RPMI7951 (cell line): ENCODE data around the gene ATP11A. TPM values are rescaled to one million over a fixed set of nuclear protein-coding genes. Genes with fewer than 3 reads are reported as not detected.
"Not testable (repeated sequence)": the region's sequence is repeated elsewhere in the genome, so short reads cannot be mapped to it uniquely, and the experiment has no call there.

Experiments
- DNase-seq: peaks from one replicate; pipeline ENCODE4 v3.0.0-alpha.2; 2012; ENCODE audit warnings: low read depth
- total RNA-seq: library from RNA; depleted of rRNA; stranded (reverse); fragments of >200 nt; shearing (Covaris generic); gene quantifications from 2 replicates; pipeline ENCODE4 v1.2.3, GENCODE V29; 2014

The ATP11A gene
- total RNA-seq, 1 experiment from 2014 or later, result 2.2 TPM

- no peak for DNase-seq
These were observed 105.4 kb downstream of the ATP11A start for GRCh38 chr13:112795277-112795676.

GRCh38 chr13:112796190-112796915, 106.5 kb downstream of the ATP11A start:
- no peak for DNase-seq

- DNase-seq, result no peak
These were observed 109.6 kb downstream of the ATP11A start for GRCh38 chr13:112799394-112799793.

DNA sequence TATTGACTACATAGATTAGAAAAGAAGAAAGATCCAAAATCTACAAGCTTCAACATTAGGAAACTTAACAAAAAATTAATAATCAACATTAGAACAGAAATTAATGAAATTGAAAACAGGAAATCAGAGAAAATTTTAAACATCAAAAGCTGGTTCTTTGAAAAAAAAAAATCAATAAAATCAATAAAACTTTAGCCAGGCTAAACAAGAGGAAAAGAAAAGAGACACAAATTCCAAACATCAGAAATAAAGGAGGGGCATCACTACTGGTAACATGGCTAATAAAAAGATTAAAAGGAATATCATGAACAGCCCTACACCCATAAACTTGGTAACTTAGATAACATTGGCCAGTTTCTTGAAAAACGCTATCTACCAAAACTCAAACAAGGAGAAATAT, 110.2 kb downstream of the ATP11A start:
- DNase-seq, result no peak

DNA sequence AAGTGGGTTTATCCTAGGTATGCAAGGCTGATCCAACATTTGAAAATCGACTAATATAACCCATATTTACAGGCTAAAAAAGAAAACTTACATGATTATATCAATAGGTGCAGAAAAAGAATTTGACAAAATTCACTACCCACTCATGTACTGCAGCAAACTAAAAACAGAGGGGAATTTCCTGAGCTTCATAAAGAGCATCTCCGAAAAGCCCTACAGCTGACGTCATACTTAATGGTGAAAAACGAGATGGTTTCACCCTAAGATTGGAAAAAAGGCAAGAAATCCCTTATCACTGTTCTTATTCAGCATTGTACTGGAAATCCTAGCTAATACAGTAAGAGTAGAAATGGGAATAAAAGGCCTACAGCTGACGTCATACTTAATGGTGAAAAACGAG, 111.0 kb downstream of the ATP11A start:
- DNase-seq, result not testable (repeated sequence)

GRCh38 chr13:112802802-112803195, 113.0 kb downstream of the ATP11A start:
- no peak for DNase-seq

DNA sequence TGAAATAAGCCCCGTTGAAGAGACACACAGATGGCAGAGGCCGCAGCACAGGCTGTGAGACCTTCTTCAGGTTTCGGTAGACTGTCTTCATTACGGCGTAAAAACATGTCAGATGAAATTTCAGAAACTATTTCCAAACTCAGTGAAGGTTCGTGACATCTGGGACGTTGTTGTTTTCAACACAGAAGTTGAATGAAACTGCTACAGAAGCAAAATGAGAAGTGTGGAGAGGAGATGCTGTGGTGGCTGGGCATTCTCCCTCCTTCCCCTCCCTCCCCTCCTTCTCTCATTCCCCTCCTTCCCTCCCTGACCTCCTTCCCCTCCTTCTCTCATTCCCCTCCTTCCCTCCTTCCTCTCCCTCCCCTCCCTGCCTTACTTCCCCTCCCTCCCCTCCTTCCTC, 113.6 kb downstream of the ATP11A start:
- DNase-seq, result no peak

DNA sequence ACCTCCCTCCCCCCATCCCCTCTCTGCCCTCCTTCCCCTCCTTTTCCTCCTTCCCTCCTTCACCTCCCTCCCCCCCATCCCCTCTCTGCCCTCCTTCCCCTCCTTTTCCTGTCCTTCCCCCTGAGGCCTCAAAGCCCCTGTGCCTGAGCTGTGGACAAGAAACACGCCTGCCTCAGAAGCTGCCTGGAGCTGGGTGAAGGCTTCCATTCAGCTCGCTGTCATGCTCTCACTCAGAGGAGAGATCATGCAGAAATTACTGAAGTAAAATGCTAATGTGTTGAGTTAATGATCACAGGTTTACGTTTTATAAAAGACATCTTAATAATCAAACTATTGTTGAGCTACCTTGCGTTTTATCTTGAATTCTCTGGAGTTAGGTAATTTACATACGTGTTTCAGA, 114.5 kb downstream of the ATP11A start:
- no peak for DNase-seq

DNA sequence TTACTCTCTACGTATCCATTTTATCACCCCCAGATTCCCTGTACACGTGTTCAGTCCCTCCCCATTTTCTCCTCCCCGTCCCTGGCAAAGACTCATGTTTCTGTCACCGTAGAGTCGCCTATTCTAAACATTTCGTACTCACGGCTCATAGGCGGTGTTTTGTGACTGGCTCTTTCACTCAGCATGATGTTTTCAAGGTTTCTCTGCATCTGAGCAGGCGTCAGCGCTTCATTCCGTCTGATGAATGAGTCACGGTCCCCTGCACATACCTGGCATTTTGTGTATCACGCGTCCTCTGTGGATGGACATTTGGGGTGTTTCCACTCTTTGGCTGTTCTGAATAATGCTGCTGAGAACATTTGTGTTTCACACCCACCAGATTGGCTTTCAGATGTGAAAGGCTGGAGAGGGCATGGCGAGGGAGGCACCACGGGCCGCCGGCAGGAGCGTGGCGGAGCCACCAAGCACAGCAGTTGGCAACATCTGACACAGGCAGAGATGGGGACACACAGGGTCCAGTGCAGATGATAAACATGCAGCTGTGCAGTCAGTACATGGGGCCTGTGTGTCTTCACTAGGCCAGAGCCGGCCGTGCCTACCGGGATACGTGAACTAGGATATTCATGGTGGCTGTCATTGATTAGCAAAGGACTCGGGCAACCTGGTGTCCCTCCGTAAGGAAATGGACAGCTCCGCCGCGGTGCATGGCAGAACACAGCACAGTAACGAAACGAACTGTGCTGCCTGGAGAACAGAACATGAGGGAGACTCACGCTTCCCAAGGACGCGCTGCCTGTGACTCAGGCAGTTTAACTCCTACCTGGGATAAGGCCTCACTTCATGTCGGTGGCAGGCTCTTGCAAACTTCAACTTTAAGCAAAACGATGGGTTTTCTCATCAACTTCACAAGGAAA, 117.2 kb downstream of the ATP11A start:
- DNase-seq, result no peak

GRCh38 chr13:112807653-112808376, 118.0 kb downstream of the ATP11A start:
- DNase-seq, result no peak

DNA sequence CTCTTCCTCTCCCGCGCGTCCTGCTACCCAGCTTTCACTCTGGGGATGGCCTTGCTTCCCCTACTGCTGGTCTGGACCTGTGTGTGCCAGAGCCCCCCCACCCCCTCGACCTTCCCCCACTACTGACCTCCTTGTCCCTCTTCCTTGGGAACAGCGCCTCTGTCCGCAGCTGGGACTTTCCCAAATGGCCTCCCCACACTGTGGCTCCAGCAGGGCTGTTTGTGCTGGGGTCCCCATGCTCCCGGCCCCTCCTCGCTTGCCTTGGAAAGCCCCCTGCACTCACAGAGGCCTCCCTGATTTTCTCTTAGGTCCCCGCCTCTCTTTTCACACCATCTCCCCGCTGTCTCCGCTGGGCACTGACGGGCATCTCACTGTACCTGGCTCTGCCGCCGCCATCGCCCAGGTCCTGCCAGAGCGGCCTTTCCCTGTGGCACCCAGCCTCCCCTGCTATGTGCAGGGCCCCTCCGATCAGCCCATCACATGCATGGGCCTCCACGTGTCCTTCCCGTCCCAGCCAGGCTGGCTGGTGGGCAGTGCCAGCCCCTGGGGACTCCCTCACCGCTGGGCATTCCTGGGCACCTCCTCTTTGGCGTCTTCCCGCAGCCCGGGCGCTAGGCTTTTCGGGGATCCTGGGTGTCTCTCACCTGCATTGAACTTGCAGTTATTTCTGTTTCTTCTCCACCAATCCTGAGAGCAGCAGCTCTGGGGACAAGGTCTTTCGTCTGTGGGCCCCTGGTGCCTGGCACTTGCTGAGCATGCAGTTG, 118.7 kb downstream of the ATP11A start:
- no peak for DNase-seq

DNA sequence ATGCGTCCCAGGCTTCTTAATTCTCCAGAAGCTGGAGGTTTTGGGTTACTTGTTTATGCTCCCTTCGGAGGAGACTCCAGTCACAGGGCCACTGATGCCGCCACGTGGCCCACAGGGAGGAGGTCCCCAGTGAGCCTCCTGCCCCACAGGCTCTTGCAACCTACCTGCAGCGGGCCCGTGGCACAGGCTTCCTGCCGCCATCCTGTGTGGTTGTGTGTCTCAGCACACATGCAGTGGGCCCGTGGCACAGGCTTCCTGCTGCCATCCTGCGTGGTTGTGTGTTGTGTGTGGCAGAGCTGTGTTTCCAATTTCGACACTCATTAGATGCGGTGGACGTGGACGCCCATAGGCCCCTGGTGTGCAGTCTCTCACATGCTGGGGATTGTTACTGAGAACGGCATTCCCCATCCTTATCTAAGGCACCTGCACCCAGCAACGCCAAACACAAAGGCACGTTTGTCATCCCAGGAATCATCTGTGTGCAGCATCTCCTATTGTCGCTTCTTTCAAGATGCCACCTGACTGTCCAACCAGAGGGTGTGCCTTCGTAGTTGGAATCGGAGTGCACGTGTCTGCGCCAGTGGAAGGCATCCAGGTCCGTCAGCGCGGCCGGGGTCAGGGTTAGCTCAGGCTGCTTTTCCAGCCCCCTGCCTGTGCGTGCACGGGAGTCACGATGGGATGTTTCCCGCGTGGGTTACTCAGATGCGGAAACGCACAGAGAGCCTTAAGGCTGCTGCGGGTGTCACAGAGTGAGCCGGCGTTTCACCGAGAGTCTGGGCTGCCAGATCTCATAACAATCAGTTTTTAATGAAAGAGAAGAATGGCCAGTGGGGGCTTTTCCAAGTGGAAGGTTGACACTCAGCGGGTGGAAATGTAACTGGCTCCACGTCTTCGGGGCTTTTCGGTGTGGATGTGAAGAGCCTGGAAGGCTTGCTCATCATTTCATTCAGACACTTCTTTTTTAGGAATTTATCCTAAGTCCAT, 119.8 kb downstream of the ATP11A start:
- DNase-seq, result no peak

DNA sequence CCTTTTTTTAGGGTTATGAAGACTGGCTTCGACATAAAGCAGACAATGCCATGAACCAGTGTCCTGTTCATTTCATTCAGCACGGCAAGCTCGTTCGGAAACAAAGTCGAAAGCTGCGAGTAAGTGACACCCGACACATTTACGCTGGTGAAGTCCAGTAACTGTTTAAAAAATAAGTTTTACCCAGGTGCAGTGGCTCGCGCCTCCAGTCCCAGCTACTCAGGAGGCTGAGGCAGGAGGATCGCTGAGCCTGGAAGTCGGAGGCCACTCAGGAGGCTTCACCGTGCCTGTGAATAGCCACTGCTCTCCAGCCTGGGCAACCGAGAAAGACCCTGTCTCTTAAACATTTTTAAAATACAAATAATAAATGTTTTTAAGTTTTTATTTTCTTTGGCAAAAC, 120.8 kb downstream of the ATP11A start:
- DNase-seq, result no peak

GRCh38 chr13:112812306-112813055, 122.6 kb downstream of the ATP11A start:
- DNase-seq, result no peak

DNA sequence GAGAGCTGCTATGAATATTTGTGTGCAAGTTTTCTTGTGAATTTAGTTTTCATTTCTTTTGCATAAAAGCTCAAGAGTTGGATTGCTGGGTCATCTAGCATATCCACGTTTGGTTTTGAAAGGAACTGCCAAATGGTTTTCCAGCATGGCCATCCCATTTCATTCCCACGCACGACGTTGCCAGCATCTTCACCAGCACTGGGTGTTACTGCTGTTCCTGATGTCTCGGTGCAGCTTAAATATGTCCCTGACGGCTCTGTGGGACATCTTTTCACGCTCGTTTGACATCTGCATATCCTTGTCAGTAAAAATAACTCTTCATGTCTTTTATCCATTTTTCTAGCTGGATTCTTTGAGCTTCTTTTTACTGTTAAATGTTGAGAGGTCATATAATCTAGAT, 123.7 kb downstream of the ATP11A start:
- DNase-seq, result no peak

- no peak for DNase-seq
These were observed 125.2 kb downstream of the ATP11A start for GRCh38 chr13:112814905-112815585.

DNA sequence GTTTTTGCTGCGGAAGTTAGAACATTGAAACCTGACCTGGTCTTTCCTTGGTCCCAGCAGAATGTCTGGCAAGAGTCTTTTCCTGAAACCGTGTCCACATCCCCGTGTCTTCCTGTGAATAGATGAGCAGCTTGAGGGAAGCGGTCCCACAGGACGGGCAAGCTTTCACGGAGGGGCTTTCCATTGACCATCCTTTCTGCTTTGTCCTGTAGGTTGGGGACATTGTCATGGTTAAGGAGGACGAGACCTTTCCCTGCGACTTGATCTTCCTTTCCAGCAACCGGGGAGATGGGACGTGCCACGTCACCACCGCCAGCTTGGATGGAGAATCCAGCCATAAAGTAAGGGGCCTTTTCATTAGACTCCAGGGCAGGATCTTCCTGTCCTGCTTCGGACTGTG, 126.0 kb downstream of the ATP11A start:
- DNase-seq, result no peak

- DNase-seq, result no peak
These were observed 128.3 kb downstream of the ATP11A start for GRCh38 chr13:112818040-112818697.

GRCh38 chr13:112818698-112819045, 128.8 kb downstream of the ATP11A start:
- no peak for DNase-seq
